Peyer's patch (tissue), 4 donors: ENCODE measurements around the gene ARPC1A.

Experiments used
- CTCF ChIP-seq, 6 experiments: fragments of 450-650 bp in 4 of 6; fragments of 200-600 bp in 2 of 6; sonication (generic) in 1 of 6; IDR thresholded peaks; one replicate each; pipeline ENCODE4 v1.5.1; 2017 to 2019; ENCODE audit warnings: antibody characterized with exemption in 6 of 6, mild to moderate bottlenecking in 3 of 6, moderate library complexity in 1 of 6
- POLR2A ChIP-seq, 2 donors: fragments of 450-650 bp; IDR thresholded peaks; one replicate each; pipeline ENCODE4 v1.5.1; 2017; ENCODE audit warnings: antibody characterized with exemption in 2 of 2, mild to moderate bottlenecking in 2 of 2, moderate library complexity in 2 of 2

GRCh38 chr7:99392046-99392445, 66.3 kb downstream of the ARPC1A start:
- no peak for TF ChIP-seq POLR2A (IDR thresholded peaks at IDR 0.05)
- no peak for TF ChIP-seq CTCF (IDR thresholded peaks at IDR 0.05)
